GM23248 (cell line): Measurements from ENCODE around the gene ARHGAP33.

Experiments used
- EZH2 ChIP-seq: fragments of 200-600 bp; sonication (generic); IDR thresholded peaks from 2 replicates; pipeline ENCODE4 v1.6.1; 2018; ENCODE audit warnings: antibody characterized with exemption, mild to moderate bottlenecking; ENCODE audit not compliant: insufficient read depth, poor library complexity, severe bottlenecking
- EZH2phosphoT487 ChIP-seq: fragments of 200-600 bp; sonication (generic); IDR thresholded peaks from 2 replicates; pipeline ENCODE4 v1.6.1; 2018; ENCODE audit warnings: antibody characterized with exemption, moderate library complexity, mild to moderate bottlenecking, low read depth; ENCODE audit not compliant: insufficient read depth

GRCh38 chr19:35792888-35793287 is 17.5 kb downstream of the ARHGAP33 start:
- TF ChIP-seq EZH2 (no peak), EZH2phosphoT487 (no peak)
